ENCODE data around the gene SLC6A2. TPM values are rescaled to one million over a fixed set of nuclear protein-coding genes. Genes with fewer than 3 reads are reported as not detected.
"Not testable (repeated sequence)": the region's sequence is repeated elsewhere in the genome, so short reads cannot be mapped to it uniquely, and the experiment has no call there.

SLC6A2 gene
- total RNA-seq, 4 donors from 2014 or later, result 0.32 TPM; not detected in 3

DNA sequence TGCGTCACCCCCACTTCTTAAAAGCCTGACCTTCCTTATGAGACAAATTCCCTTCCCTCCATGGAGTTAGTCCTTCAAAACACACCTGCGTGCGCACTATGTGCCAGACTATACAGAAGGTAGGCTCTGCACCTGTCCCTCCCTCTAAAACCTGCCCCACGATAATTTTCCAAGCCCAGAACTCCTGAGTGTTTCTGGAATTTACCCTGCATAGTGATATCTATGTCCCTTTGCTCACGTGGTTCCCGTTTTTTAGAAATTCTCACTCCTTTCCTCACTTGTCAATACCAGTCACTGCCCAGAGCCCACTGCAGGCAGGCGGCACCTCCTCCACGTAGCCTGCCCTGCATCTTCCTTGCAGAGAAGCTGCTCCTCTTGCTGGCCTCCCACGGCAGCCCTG lies 82.2 kb downstream of the SLC6A2 start:
- in situ Hi-C loops (cut with MboI; ENCODE audit: low pct_ligation_motif_present in 1 of 4, low pct_unique_long_range_greater_than_20kb in 1 of 4, low sequenced_read_pairs in 3 of 4), result no loop called here
- Histone ChIP-seq H3K36me3 (no peaks in the 10 kb centered on the region), H3K27ac (no peak overlapping the region), H3K27me3 (no peaks in the 10 kb centered on the region), H3K9me3 (no peaks in the 10 kb centered on the region), H3K4me3 (no peak overlapping the region), H3K4me1 (no peaks in the 10 kb centered on the region)
- intact Hi-C loops (cut with DNase I; ENCODE audit: low total_unique reads), result no loop called here
- no peak for DNase-seq
- TF ChIP-seq EP300 (IDR thresholded peaks at IDR 0.05; ENCODE audit: low read depth), result no peak
- TF ChIP-seq POLR2A (IDR thresholded peaks at IDR 0.05), result no peak
- no peak for TF ChIP-seq POLR2AphosphoS5 (IDR thresholded peaks at IDR 0.05)
- TF ChIP-seq CTCF (IDR thresholded peaks at IDR 0.05), result no peak
- WGBS, 2 donors (ENCODE audit: low coverage in 1 of 2), result 69 to 88% methylated on average over 6 to 9 of the region's 9 CpGs

GRCh38 chr16:55746081-55746480 lies 90.3 kb downstream of the SLC6A2 start:
- Histone ChIP-seq H3K9me3 (no peaks in the 10 kb centered on the region), H3K4me3 (no peak overlapping the region), H3K36me3 (no peaks in the 10 kb centered on the region), H3K27me3 (no peaks in the 10 kb centered on the region), H3K4me1 (no peaks in the 10 kb centered on the region), H3K27ac (no peak overlapping the region)
- intact Hi-C loops (cut with DNase I; ENCODE audit: low total_unique reads), result no loop called here
- in situ Hi-C loops (cut with MboI; ENCODE audit: low pct_ligation_motif_present in 1 of 4, low pct_unique_long_range_greater_than_20kb in 1 of 4, low sequenced_read_pairs in 3 of 4), result no loop called here
- DNase-seq, result no peak
- TF ChIP-seq EP300 (IDR thresholded peaks at IDR 0.05; ENCODE audit: low read depth) (no peak), POLR2AphosphoS5 (IDR thresholded peaks at IDR 0.05) (no peak), CTCF (IDR thresholded peaks at IDR 0.05) (no peak), POLR2A (IDR thresholded peaks at IDR 0.05) (no peak)
- 56 to 80% methylated on average over 1 to 4 of the region's 4 CpGs for WGBS, 2 donors (ENCODE audit: low coverage in 1 of 2)

DNA sequence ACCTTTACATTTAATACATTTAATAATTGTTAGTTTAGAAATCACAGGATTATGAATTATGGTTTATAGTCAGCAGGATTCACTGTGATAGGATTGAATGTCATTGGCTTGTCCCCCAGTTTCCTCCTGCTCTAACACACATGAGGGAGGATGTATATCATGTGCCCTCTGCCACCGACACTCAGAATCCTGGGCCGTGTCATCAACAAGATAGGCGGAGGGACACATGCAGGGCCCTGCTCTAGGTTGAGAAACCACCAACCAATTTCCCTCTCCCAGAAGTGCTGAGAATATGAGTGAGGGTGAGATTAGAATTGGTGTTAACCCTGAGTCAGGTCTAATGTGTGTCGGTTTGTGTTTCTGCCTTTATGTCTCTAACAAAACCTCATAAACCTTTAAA lies 92.0 kb downstream of the SLC6A2 start:
- H3K27me3 ChIP-seq, result no peaks in the 10 kb centered on the region
- H3K36me3 ChIP-seq, result no peaks in the 10 kb centered on the region
- no peak for TF ChIP-seq POLR2A (IDR thresholded peaks at IDR 0.05)
- TF ChIP-seq CTCF (IDR thresholded peaks at IDR 0.05), result no peak
- no peak for TF ChIP-seq POLR2AphosphoS5 (IDR thresholded peaks at IDR 0.05)
- TF ChIP-seq EP300 (IDR thresholded peaks at IDR 0.05; ENCODE audit: low read depth), result no peak
- DNase-seq, result no peak
- WGBS, 2 donors (ENCODE audit: low coverage in 1 of 2), result 75 to 83% methylated on average over 1 to 4 of the region's 4 CpGs
- in situ Hi-C loops (cut with MboI; ENCODE audit: low pct_ligation_motif_present in 1 of 4, low pct_unique_long_range_greater_than_20kb in 1 of 4, low sequenced_read_pairs in 3 of 4), result no loop called here
- intact Hi-C loops (cut with DNase I; ENCODE audit: low total_unique reads), result no loop called here
- H3K27ac ChIP-seq, result no peak overlapping the region
- H3K9me3 ChIP-seq, result no peaks in the 10 kb centered on the region
- no peak overlapping the region for H3K4me3 ChIP-seq
- H3K4me1 ChIP-seq, result no peaks in the 10 kb centered on the region

DNA sequence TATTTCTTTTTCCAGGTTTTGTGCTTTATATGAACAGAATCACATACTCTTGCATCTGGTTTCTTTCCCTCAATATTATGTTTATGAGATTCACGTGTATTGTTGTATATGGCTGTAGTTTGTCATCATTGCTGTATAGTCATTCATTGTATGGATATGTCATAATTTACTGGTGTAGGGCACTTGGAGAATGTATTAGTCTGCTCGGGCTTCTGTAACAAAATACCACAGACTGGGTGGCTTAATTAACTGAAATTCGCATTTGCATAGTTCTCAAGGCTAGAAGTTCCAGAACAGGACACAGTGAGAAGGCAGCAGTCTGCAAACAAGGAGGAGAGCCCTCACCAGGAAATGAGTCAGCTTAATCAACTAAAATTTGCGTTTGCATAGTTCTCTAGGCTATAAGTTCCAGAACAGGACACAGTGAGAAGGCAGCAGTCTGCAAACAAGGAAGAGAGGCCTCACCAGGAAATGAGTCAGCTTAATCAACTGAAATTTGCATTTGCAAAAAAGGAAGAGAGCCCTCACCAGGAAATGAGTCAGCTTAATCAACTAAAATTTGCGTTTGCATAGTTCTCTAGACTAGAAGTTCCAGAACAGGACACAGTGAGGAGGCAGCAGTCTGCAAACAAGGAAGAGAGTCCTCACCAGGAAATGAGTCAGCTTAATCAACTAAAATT lies 96.8 kb downstream of the SLC6A2 start:
- WGBS, 2 donors (ENCODE audit: low coverage in 1 of 2), result 51 to 54% methylated on average over 5 of the region's 5 CpGs
- DNase-seq; H3K4me3 ChIP-seq; H3K4me1 ChIP-seq; H3K36me3 ChIP-seq; H3K27me3 ChIP-seq; H3K9me3 ChIP-seq; in situ Hi-C loops (cut with MboI; ENCODE audit: low pct_ligation_motif_present in 1 of 4, low pct_unique_long_range_greater_than_20kb in 1 of 4, low sequenced_read_pairs in 3 of 4); H3K27ac ChIP-seq; intact Hi-C loops (cut with DNase I; ENCODE audit: low total_unique reads): not testable (repeated sequence)

- WGBS, 2 donors (ENCODE audit: low coverage in 1 of 2), result 34 to 35% methylated on average over 4 of the region's 4 CpGs
- H3K4me1 ChIP-seq; intact Hi-C loops (cut with DNase I; ENCODE audit: low total_unique reads); H3K36me3 ChIP-seq; H3K4me3 ChIP-seq; H3K27me3 ChIP-seq; DNase-seq; in situ Hi-C loops (cut with MboI; ENCODE audit: low pct_ligation_motif_present in 1 of 4, low pct_unique_long_range_greater_than_20kb in 1 of 4, low sequenced_read_pairs in 3 of 4); H3K9me3 ChIP-seq: not testable (repeated sequence)
- H3K27ac ChIP-seq, result peak overlapping the region in 2 of 4 donors; percentile 5 to 12
Observed at GRCh38 chr16:55753145-55753631, 97.4 kb downstream of the SLC6A2 start.

Other genes with a start within 250 kb of the SLC6A2 start
- gene MMP2, start 176.8 kb upstream of the SLC6A2 start, total RNA-seq, result 100 to 1,000 TPM in 1 of 4 donors, 10 to 100 TPM in 3; 52.7 to 105 (median 73.1) TPM
- gene LPCAT2, start 146.9 kb upstream of the SLC6A2 start, total RNA-seq, result 10 to 100 TPM in 1 of 4 donors, 1 to 10 TPM in 3; 1.6 to 11.6 (median 6.2) TPM
- under 1 TPM in 2 of 4 donors, not detected in 2; 0.55 to 0.64 TPM for gene CAPNS2, start 89.3 kb upstream of the SLC6A2 start, total RNA-seq
- 10 to 100 TPM in 2 of 4 donors, 1 to 10 TPM in 2; 6.8 to 23.2 (median 11.3) TPM for gene CES1, start 177.1 kb downstream of the SLC6A2 start, total RNA-seq
- gene CES5A, start 219.4 kb downstream of the SLC6A2 start, total RNA-seq, result not detected

Measured in transverse colon (tissue), 4 donors.